CD4-positive, alpha-beta T cell treated with Interleukin-1 beta for 1 hour (primary cell): Measurements from ENCODE around the gene ADGRF5.

Experiments used
- DNase-seq, 2 donors: peaks; one replicate each; pipeline ENCODE4 v3.0.0-alpha.2; 2020 to 2022

ADGRF5 gene

GRCh38 chr6:46932526-46933319 lies 11.0 kb upstream of the ADGRF5 start:
- no peak for DNase-seq

DNA sequence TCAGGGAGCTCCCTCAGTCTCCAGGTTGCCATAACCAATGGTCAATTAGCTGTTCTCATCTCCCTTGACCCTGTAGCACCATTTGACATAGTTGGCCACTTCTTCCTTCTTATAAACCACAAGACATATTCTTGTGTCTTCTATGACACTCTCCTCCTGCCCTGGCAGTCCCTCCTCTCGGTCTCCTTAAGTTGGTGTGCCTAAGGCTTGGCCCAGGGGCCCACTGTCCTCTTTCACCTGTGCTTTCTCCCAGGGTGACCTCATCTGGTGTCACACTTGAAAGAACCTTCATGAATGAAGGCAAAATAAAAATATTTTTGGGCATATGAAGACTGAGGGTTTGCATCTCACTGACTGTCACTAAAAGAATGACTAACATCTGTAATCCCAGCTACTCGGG lies 9.7 kb upstream of the ADGRF5 start:
- no peak for DNase-seq

- DNase-seq: no peak
Measured at GRCh38 chr6:46930331-46930730, 8.6 kb upstream of the ADGRF5 start.

DNA sequence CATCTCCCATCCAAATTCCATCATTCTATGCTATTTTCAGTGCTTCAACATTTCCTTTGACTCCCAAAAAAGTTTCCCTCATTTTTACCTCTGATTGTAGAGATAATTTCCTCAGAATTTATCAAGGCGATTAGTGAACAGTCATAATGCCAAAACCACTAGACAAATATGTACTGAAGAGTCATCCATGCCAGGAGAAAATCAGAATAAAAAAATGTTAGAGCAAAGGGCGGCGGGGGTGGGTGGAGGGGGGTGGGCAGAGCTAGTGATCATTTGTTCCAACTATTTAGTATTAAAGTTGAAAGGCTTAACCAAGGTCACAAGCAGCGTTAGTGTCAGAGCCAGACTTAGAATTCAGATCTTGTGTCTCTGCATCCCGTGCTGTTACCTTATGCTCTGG lies 5.3 kb upstream of the ADGRF5 start:
- no peak for DNase-seq

DNA sequence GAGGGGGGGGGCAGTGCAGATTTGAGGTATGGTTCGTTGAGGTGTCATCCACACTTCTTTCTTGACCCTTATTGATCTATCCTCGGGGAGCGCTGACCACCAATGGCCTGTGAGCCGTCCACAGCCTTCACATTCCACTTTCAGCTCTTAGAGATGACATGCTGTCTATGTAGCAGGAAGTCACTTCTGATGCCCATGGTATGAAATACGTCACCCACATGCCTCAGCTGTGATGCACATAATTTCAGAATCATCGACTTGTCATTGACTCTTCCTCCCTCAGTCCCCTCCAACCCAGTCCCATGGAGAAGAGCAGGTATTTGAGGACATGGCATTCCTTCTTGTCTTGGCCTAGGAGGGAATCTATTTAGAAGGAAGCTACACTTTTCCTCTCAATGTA lies 4.7 kb upstream of the ADGRF5 start:
- no peak for DNase-seq

DNA sequence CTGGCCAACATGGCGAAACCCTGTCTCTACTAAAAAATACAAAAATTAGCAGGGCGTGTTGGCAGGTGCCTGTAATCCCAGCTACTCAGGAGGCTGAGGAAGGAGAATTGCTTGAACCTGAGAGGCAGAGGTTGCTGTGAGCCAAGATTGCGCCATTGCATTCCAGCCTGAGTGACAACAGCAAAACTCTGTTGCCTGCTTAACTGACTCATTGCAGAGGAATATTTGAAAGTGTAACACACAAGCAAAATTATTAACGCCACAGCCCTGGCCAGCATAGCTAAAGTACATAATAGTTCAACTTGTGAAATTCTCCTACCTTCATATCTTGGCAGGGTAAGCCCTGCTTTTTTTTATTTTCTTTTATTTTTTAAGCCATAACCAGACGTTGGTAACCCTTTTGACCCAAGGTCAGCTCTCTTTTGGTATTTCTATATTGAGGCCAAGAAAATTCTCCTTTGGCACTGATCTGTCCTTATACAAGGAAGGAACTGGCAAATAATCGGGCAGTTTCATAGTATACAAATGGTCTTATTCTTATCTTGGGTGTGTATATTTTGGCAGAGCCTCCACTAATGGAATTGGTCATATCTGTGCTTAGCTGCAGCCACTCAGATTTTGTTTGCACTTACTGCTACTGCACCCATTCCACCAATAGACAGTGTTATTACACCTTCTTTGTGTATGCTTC lies 4.0 kb upstream of the ADGRF5 start:
- no peak for DNase-seq

GRCh38 chr6:46923476-46923875 lies 1.7 kb upstream of the ADGRF5 start:
- no peak for DNase-seq

DNA sequence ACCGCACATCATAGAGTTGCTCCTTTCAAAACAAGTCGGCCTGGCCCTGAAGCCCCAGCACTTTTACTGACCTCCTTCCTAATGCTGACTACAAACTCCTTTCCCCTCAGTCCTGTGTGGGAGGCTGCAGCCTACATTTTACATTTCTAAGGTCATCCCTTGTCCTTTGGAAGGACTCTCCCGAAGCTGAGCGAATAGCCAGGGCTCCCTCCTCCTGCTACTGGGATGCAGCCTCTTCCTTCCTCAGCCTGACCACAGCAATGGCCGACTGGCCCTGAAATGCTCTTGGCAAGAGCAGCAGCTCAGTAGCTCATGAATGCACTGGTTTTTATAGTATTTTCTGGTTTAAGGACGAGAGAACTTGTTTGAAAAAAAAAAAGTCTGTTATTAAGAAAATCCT lies 679 bp downstream of the ADGRF5 start:
- DNase-seq: no peak

GRCh38 chr6:46918806-46919205 lies 2.9 kb downstream of the ADGRF5 start:
- no peak for DNase-seq

DNA sequence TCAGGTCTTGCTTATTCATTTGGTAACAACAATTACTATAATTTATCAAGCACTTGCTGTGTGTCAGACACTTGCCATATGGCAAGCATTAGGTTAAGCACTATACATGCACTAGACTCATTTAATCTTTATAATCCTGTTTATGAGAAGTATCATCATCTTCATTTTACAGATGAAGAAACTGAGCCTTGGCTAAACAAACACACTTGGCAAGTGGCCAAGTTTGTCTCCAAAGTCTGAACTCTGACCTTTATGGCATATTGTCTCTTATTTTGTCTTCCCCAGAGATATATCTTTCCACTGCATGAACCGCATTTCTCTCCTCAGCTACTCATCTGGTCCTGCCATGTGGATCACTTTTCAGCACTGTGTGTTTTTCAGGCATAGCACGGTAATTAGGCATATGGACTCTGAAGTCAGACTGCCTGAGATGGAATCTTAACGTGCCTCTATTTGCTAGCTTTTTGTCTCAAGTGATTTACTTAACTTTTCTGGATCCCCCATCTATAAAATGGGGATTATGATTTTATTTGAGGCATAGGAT lies 4.7 kb downstream of the ADGRF5 start:
- DNase-seq: no peak

- DNase-seq: no peak
Measured at GRCh38 chr6:46915866-46916265, 5.9 kb downstream of the ADGRF5 start.

DNA sequence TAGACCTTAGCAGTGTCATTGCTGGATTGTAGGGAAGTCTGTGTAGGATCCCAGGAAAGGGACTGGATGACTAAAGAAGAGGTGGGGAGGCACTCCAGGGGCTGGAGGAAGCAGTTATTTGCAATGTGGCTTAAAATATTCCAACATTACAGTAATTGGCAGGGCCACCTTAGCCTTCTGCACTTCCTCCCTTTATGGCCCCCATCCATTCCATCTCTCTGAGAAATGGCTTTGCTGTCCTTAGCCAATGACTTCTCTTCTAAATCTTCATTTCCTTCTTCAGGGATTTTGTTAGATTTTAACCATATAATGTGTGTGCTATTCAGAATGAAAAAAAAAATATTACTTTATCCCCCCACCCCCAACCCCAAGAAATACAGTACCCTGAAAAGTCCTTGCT lies 6.4 kb downstream of the ADGRF5 start:
- DNase-seq: no peak

- DNase-seq: no peak
Measured at GRCh38 chr6:46914279-46914810, 7.4 kb downstream of the ADGRF5 start.

- DNase-seq: no peak
Measured at GRCh38 chr6:46909371-46909770, 12.4 kb downstream of the ADGRF5 start.

DNA sequence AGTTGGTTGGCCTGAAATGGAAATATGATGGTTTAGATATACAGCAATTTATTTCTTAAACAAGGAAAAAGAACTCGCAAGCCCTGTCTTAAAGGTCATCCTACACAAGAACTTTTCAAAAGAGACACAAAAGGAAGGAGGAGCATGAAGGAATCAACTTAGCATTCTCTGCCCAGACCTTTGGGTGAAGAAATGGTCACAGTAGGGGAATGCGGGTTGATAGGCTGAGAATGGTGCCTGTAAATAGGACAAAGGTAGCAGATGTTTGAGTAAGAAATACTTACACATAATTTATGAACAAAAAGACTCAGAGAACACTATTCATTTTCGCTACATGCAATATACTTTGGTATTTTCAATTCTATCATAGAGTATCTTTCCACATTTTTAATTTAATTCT lies 15.0 kb downstream of the ADGRF5 start:
- DNase-seq: no peak

GRCh38 chr6:46904117-46904516 lies 17.6 kb downstream of the ADGRF5 start:
- DNase-seq: no peak

DNA sequence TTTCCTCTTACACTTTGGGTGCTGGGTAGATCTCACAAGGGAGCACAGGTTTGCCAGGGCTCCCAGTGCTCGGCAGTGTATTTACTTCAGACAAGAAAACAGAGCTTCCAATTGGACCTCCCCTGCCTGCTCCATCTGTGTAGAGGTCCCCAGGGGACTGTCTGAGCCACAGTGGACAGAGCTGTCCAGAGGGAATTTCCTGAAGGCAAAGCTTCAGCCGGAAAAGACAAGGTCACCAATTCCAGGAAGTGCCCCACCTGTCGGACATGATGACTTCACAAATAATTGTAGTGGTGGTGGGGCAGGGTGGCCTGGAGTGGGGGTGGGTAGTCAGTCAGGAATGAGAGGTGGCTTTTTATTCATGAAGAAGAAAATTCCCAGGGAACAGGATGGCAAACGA lies 18.6 kb downstream of the ADGRF5 start:
- DNase-seq: no peak

- no peak for DNase-seq
Measured at GRCh38 chr6:46901882-46902314, 19.8 kb downstream of the ADGRF5 start.

DNA sequence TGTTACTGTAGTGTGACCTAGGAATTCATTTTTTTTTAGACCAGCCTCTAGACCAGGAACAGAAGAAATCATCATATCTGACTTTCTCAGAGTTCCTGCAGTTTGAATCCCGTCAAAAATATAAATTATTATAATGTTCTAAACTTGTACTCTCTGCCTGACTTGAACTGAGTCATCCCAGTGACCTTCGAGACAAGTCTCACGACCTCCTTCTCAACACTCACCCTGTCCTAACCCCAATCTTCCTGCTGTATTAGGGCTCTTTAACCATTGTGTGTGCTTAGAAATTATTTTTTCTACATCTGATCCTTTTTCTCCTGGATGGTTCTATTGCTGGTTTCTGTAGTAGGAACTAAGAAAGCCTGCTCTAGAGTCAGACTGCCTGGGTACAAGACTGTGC lies 21.5 kb downstream of the ADGRF5 start:
- DNase-seq: no peak

GRCh38 chr6:46899659-46900058 lies 22.1 kb downstream of the ADGRF5 start:
- no peak for DNase-seq

GRCh38 chr6:46898006-46898405 lies 23.7 kb downstream of the ADGRF5 start:
- no peak for DNase-seq

- DNase-seq: no peak
Measured at GRCh38 chr6:46896871-46897270, 24.9 kb downstream of the ADGRF5 start.

- DNase-seq: no peak
Measured at GRCh38 chr6:46895930-46896329, 25.8 kb downstream of the ADGRF5 start.

- no peak for DNase-seq
Measured at GRCh38 chr6:46894433-46894832, 27.3 kb downstream of the ADGRF5 start.
